ENCODE measurements around the gene TXNL4A.
A peak's percentile ranks its signal among the peaks of the same experiment; 100 is the strongest.

TXNL4A gene

GRCh38 chr18:79965119-79965902 lies 23.1 kb downstream of the TXNL4A start:
- Histone ChIP-seq H3K14ac (ENCODE audit: low read length in 2 of 2) (peak overlapping the region; percentile 19 to 82), H3K27ac (ENCODE audit: low read length, poor library complexity, severe bottlenecking) (peak overlapping the region; percentile 91)
- WGBS: 3% methylated on average over 11 of the region's 24 CpGs

GRCh38 chr18:79964330-79965118 lies 23.8 kb downstream of the TXNL4A start, which contains the start of gene HSBP1L1:
TSS of gene HSBP1L1 (plus strand) at chr18:79964643. CDS start at chr18:79964736, 93 bp downstream.
- Histone ChIP-seq H3K4me1 (ENCODE audit: control insufficient read depth, insufficient read depth, low read depth, low read length) (peaks cover 19% of the 10 kb centered on the region), H3K9me3 (ENCODE audit: control insufficient read depth, low read length) (no peaks in the 10 kb centered on the region), H3K36me3 (ENCODE audit: control insufficient read depth in 1 of 2, insufficient read depth in 2 of 2, low read depth in 1 of 2, low read length in 2 of 2) (peaks cover 10 to 15% of the 10 kb centered on the region in 2 experiments), H4K91ac (ENCODE audit: low read length) (peak within 1 kb of the TSS; percentile 98), H3K79me1 (replicated peaks; ENCODE audit: low read length, poor library complexity, severe bottlenecking) (peaks cover 7% of the 10 kb centered on the region), H3K23ac (ENCODE audit: low read length in 2 of 2) (peak within 1 kb of the TSS; percentile 49 to 54), H3K4me3 (ENCODE audit: insufficient read depth in 1 of 2, low read depth in 1 of 2, low read length in 2 of 2) (peak within 1 kb of the TSS; percentile 71 to 75), H3K27me3 (ENCODE audit: control insufficient read depth in 1 of 2, insufficient read depth in 1 of 2, low read length in 2 of 2) (no peaks in the 10 kb centered on the region), H3K9ac (ENCODE audit: low read length) (peak within 1 kb of the TSS; percentile 81), H3K4me2 (ENCODE audit: low read length, poor library complexity, severe bottlenecking) (peak within 1 kb of the TSS; percentile 88), H3K27ac (ENCODE audit: low read length, poor library complexity, severe bottlenecking) (peak within 1 kb of the TSS; percentile 91), H2BK15ac (ENCODE audit: low read depth, poor library complexity, severe bottlenecking) (peak within 1 kb of the TSS; percentile 99), H2BK12ac (ENCODE audit: low read length in 2 of 2) (peak within 1 kb of the TSS; percentile 83 to 88), H2AK5ac (ENCODE audit: low read length, severe bottlenecking) (peak within 1 kb of the TSS; percentile 83), H2BK120ac (ENCODE audit: low read depth, low read length) (peak within 1 kb of the TSS; percentile 100), H3K18ac (ENCODE audit: low read depth in 1 of 2, low read length in 2 of 2) (peak within 1 kb of the TSS; percentile 70 to 94), H2BK5ac (ENCODE audit: low read depth, low read length, poor library complexity, severe bottlenecking) (peak within 1 kb of the TSS; percentile 46), H3K14ac (ENCODE audit: low read length in 2 of 2) (peak within 1 kb of the TSS; percentile 19 to 82), H4K8ac (ENCODE audit: low read length) (peak within 1 kb of the TSS; percentile 95), H3K4ac (ENCODE audit: low read depth in 1 of 2, low read length in 2 of 2) (peak within 1 kb of the TSS; percentile 85 to 90), H2AFZ (ENCODE audit: low read depth, low read length) (peak within 1 kb of the TSS; percentile 42)
- 6% methylated on average over 33 of the region's 73 CpGs for WGBS
- peak; percentile 52 for DNase-seq

More at GRCh38 chr18:79965119-79965902, 23.1 kb downstream of the TXNL4A start:
- Histone ChIP-seq H3K79me1 (replicated peaks; ENCODE audit: low read length, poor library complexity, severe bottlenecking) (peaks cover 12% of the 10 kb centered on the region), H2BK120ac (ENCODE audit: low read depth, low read length) (peak overlapping the region; percentile 100), H3K4me2 (ENCODE audit: low read length, poor library complexity, severe bottlenecking) (peak overlapping the region; percentile 88), H2BK5ac (ENCODE audit: low read depth, low read length, poor library complexity, severe bottlenecking) (peak overlapping the region; percentile 46), H4K91ac (ENCODE audit: low read length) (peak overlapping the region; percentile 98), H3K36me3 (ENCODE audit: control insufficient read depth in 1 of 2, insufficient read depth in 2 of 2, low read depth in 1 of 2, low read length in 2 of 2) (peaks cover 13 to 23% of the 10 kb centered on the region in 2 experiments), H2BK15ac (ENCODE audit: low read depth, poor library complexity, severe bottlenecking) (peak overlapping the region; percentile 99), H4K8ac (ENCODE audit: low read length) (peak overlapping the region; percentile 95), H3K4ac (ENCODE audit: low read depth in 1 of 2, low read length in 2 of 2) (peak overlapping the region; percentile 85 to 90), H3K9ac (ENCODE audit: low read length) (peak overlapping the region; percentile 81), H3K23ac (ENCODE audit: low read length in 2 of 2) (peak overlapping the region in 1 of 2 experiments; percentile 49), H3K4me3 (ENCODE audit: insufficient read depth in 1 of 2, low read depth in 1 of 2, low read length in 2 of 2) (peak overlapping the region; percentile 71 to 75), H3K9me3 (ENCODE audit: control insufficient read depth, low read length) (no peaks in the 10 kb centered on the region), H3K18ac (ENCODE audit: low read depth in 1 of 2, low read length in 2 of 2) (peak overlapping the region; percentile 70 to 94), H2AFZ (ENCODE audit: low read depth, low read length) (no peak overlapping the region), H2BK12ac (ENCODE audit: low read length in 2 of 2) (peak overlapping the region; percentile 83 to 88), H2AK5ac (ENCODE audit: low read length, severe bottlenecking) (peak overlapping the region; percentile 83), H3K27me3 (ENCODE audit: control insufficient read depth in 1 of 2, insufficient read depth in 1 of 2, low read length in 2 of 2) (no peaks in the 10 kb centered on the region), H3K4me1 (ENCODE audit: control insufficient read depth, insufficient read depth, low read depth, low read length) (peaks cover 19% of the 10 kb centered on the region)
- DNase-seq: peak; percentile 94

- no peak overlapping the region for H4K91ac ChIP-seq (ENCODE audit: low read length)
- peak overlapping the region in 1 of 2 experiments; percentile 7 for H3K18ac ChIP-seq (ENCODE audit: low read depth in 1 of 2, low read length in 2 of 2)
- no peak overlapping the region for H2BK120ac ChIP-seq (ENCODE audit: low read depth, low read length)
- H3K23ac ChIP-seq (ENCODE audit: low read length in 2 of 2): no peak overlapping the region
- peak overlapping the region; percentile 88 for H3K4me2 ChIP-seq (ENCODE audit: low read length, poor library complexity, severe bottlenecking)
- WGBS: 96% methylated on average over 29 of the region's 30 CpGs
- no peak overlapping the region for H3K14ac ChIP-seq (ENCODE audit: low read length in 2 of 2)
- peak overlapping the region; percentile 81 for H3K9ac ChIP-seq (ENCODE audit: low read length)
- H3K4ac ChIP-seq (ENCODE audit: low read depth in 1 of 2, low read length in 2 of 2): peak overlapping the region in 1 of 2 experiments; percentile 37
- DNase-seq: no peak
- H3K27me3 ChIP-seq (ENCODE audit: control insufficient read depth in 1 of 2, insufficient read depth in 1 of 2, low read length in 2 of 2): no peaks in the 10 kb centered on the region
- H2BK15ac ChIP-seq (ENCODE audit: low read depth, poor library complexity, severe bottlenecking): peak overlapping the region; percentile 62
- peaks cover 6% of the 10 kb centered on the region for H3K79me1 ChIP-seq (replicated peaks; ENCODE audit: low read length, poor library complexity, severe bottlenecking)
- H3K9me3 ChIP-seq (ENCODE audit: control insufficient read depth, low read length): no peaks in the 10 kb centered on the region
- H3K4me1 ChIP-seq (ENCODE audit: control insufficient read depth, insufficient read depth, low read depth, low read length): peaks cover 19% of the 10 kb centered on the region
- H2AFZ ChIP-seq (ENCODE audit: low read depth, low read length): no peak overlapping the region
- peak overlapping the region in 1 of 2 experiments; percentile 31 for H2BK12ac ChIP-seq (ENCODE audit: low read length in 2 of 2)
- H3K4me3 ChIP-seq (ENCODE audit: insufficient read depth in 1 of 2, low read depth in 1 of 2, low read length in 2 of 2): peak overlapping the region; percentile 71 to 75
- H2BK5ac ChIP-seq (ENCODE audit: low read depth, low read length, poor library complexity, severe bottlenecking): no peak overlapping the region
- H3K36me3 ChIP-seq (ENCODE audit: control insufficient read depth in 1 of 2, insufficient read depth in 2 of 2, low read depth in 1 of 2, low read length in 2 of 2): peaks cover 7 to 12% of the 10 kb centered on the region in 2 experiments
- peak overlapping the region; percentile 60 for H4K8ac ChIP-seq (ENCODE audit: low read length)
- H2AK5ac ChIP-seq (ENCODE audit: low read length, severe bottlenecking): no peak overlapping the region
- H3K27ac ChIP-seq (ENCODE audit: low read length, poor library complexity, severe bottlenecking): no peak overlapping the region
These were observed 24.6 kb downstream of the TXNL4A start for GRCh38 chr18:79963658-79964329.

Measured in mesenchymal stem cell (in vitro differentiated cells and primary cell).